Peyer's patch (tissue), 4 donors: ENCODE measurements around the gene MCTP2.

Source experiments
- CTCF ChIP-seq, 6 experiments: fragments of 450-650 bp in 4 of 6; fragments of 200-600 bp in 2 of 6; sonication (generic) in 1 of 6; IDR thresholded peaks; one replicate each; pipeline ENCODE4 v1.5.1; 2017 to 2019; ENCODE audit warnings: antibody characterized with exemption in 6 of 6, mild to moderate bottlenecking in 3 of 6, moderate library complexity in 1 of 6
- POLR2A ChIP-seq, 2 donors: fragments of 450-650 bp; IDR thresholded peaks; one replicate each; pipeline ENCODE4 v1.5.1; 2017; ENCODE audit warnings: antibody characterized with exemption in 2 of 2, mild to moderate bottlenecking in 2 of 2, moderate library complexity in 2 of 2

GRCh38 chr15:94324835-94325767 is 93.7 kb downstream of the MCTP2 start:
- no peak for TF ChIP-seq CTCF (IDR thresholded peaks at IDR 0.05)
- TF ChIP-seq POLR2A (IDR thresholded peaks at IDR 0.05) = no peak
